IMR-90 (cell line): ENCODE results near the gene PYCARD. TPM values are rescaled to one million over a fixed set of nuclear protein-coding genes. Genes with fewer than 3 reads are reported as not detected.

Source experiments
- ATAC-seq: fragments of 200-7000 bp; cut with Tn5 transposase; 2 replicates; pipeline ENCODE4 v1.9.1; 2020; ENCODE audit warnings: low read depth, mild to moderate bottlenecking, moderate library complexity
- BruUV-seq: library from RNA; stranded (reverse); fragments of 400-500 nt; replicated peaks from 2 replicates; lab custom pipeline; 2021; lab: Mats Ljungman, UMichigan
- CTCF ChIA-PET: fragments of 300-600 bp; formaldehyde crosslinking; extraction: SDS; loops from one replicate; lab custom pipeline; 2021; ENCODE audit warnings: antibody characterized with exemption; lab: Yijun Ruan, JAX
- POLR2A ChIA-PET: fragments of 300-600 bp; sonication (Branson Sonifier 250); formaldehyde crosslinking; loops from one replicate; lab custom pipeline; 2022; ENCODE audit warnings: antibody characterized with exemption; ENCODE audit not compliant: unreplicated experiment; lab: Charles Lee
- DNase-seq: peaks from one replicate; pipeline ENCODE4 v3.0.0; 2013
- H2AFZ ChIP-seq: replicated peaks from 2 replicates; pipeline ENCODE3; 2013; ENCODE audit warnings: low read length, mild to moderate bottlenecking; ENCODE audit not compliant: poor library complexity
- H2AK5ac ChIP-seq: 2 replicates; pipeline ENCODE4 v1.6.1; 2013; ENCODE audit warnings: low read depth, low read length, inconsistent platforms
- H2AK9ac ChIP-seq: replicated peaks from 2 replicates; pipeline ENCODE3; 2013; ENCODE audit warnings: mild to moderate bottlenecking, low read depth, low read length, moderate library complexity; ENCODE audit not compliant: poor library complexity
- H2BK120ac ChIP-seq: 2 replicates; pipeline ENCODE4 v1.6.1; 2013; ENCODE audit warnings: low read depth, low read length, inconsistent platforms
- H2BK15ac ChIP-seq: 3 replicates; pipeline ENCODE4 v1.6.1; 2013; ENCODE audit warnings: low read depth, low read length, inconsistent platforms
- H2BK20ac ChIP-seq: 2 replicates; pipeline ENCODE4 v1.6.1; 2013; ENCODE audit warnings: low read depth, mild to moderate bottlenecking, inconsistent platforms, low read length, moderate library complexity
- H2BK5ac ChIP-seq: 2 replicates; pipeline ENCODE4 v1.6.1; 2013; ENCODE audit warnings: mild to moderate bottlenecking, low read depth, low read length, inconsistent platforms; ENCODE audit not compliant: poor library complexity, severe bottlenecking
- H3K14ac ChIP-seq: replicated peaks from 2 replicates; pipeline ENCODE4 v1.6.1; 2013; ENCODE audit warnings: low read depth, low read length, inconsistent platforms
- H3K18ac ChIP-seq: 2 replicates; pipeline ENCODE4 v1.6.1; 2013; ENCODE audit warnings: low read depth, low read length, control low read depth
- H3K23ac ChIP-seq: 2 replicates; pipeline ENCODE4 v1.6.1; 2013; ENCODE audit warnings: low read depth, low read length, inconsistent platforms
- H3K27ac ChIP-seq: 2 replicates; pipeline ENCODE4 v1.5.1; 2013; ENCODE audit warnings: mild to moderate bottlenecking, control low read depth, low read length; ENCODE audit not compliant: insufficient read depth
- H3K27me3 ChIP-seq: 2 replicates; pipeline ENCODE4 v1.6.1; 2013; ENCODE audit warnings: low read length; ENCODE audit not compliant: control insufficient read depth, insufficient read depth
- H3K36me3 ChIP-seq: 2 replicates; pipeline ENCODE4 v1.6.1; 2013; ENCODE audit warnings: low read length, mixed read lengths; ENCODE audit not compliant: control insufficient read depth, insufficient read depth
- H3K4ac ChIP-seq: 2 replicates; pipeline ENCODE4 v1.6.1; 2013; ENCODE audit warnings: low read depth, low read length, inconsistent platforms
- H3K4me1 ChIP-seq: 2 replicates; pipeline ENCODE4 v1.6.1; 2013; ENCODE audit warnings: low read length, mixed read lengths; ENCODE audit not compliant: control insufficient read depth, insufficient read depth
- H3K4me2 ChIP-seq: 2 replicates; pipeline ENCODE4 v1.6.1; 2013; ENCODE audit warnings: low read depth, mild to moderate bottlenecking, control low read depth, low read length, moderate library complexity
- H3K4me3 ChIP-seq: 2 replicates; pipeline ENCODE4 v1.5.1; 2013; ENCODE audit warnings: low read depth, mild to moderate bottlenecking, control low read depth, low read length, moderate library complexity; ENCODE audit not compliant: insufficient read depth
- H3K56ac ChIP-seq: 2 replicates; pipeline ENCODE4 v1.6.1; 2013; ENCODE audit warnings: low read length, inconsistent platforms; ENCODE audit not compliant: insufficient read depth; ENCODE audit errors: extremely low read depth
- H3K79me1 ChIP-seq, 2 experiments: 2 replicates each; pipeline ENCODE4 v1.6.1; 2013; ENCODE audit warnings: low read length in 2 of 2, inconsistent platforms in 1 of 2, low read depth in 1 of 2
- H3K9ac ChIP-seq: 2 replicates; pipeline ENCODE4 v1.6.1; 2013; ENCODE audit warnings: low read depth, low read length, control low read depth
- H3K9me1 ChIP-seq: 2 replicates; pipeline ENCODE4 v1.6.1; 2013; ENCODE audit warnings: low read length, inconsistent platforms; ENCODE audit not compliant: insufficient read depth
- H3K9me3 ChIP-seq: 2 replicates; pipeline ENCODE4 v1.6.1; 2013; ENCODE audit warnings: low read length; ENCODE audit not compliant: control insufficient read depth, insufficient read depth
- H4K20me1 ChIP-seq: 2 replicates; pipeline ENCODE4 v1.6.1; 2013; ENCODE audit warnings: low read length, inconsistent platforms; ENCODE audit not compliant: insufficient read depth
- H4K5ac ChIP-seq: 2 replicates; pipeline ENCODE4 v1.6.1; 2013; ENCODE audit warnings: mild to moderate bottlenecking, low read depth, low read length, control low read depth
- H4K8ac ChIP-seq, 2 experiments: 2 replicates each; pipeline ENCODE4 v1.6.1; 2013; ENCODE audit warnings: low read depth in 2 of 2, low read length in 2 of 2, control low read depth in 1 of 2, inconsistent platforms in 1 of 2
- H4K91ac ChIP-seq: 2 replicates; pipeline ENCODE4 v1.6.1; 2013; ENCODE audit warnings: low read depth, low read length, inconsistent platforms; ENCODE audit not compliant: insufficient read depth
- FOS ChIP-seq: fragments of 150-350 bp; IDR thresholded peaks from 2 replicates; pipeline ENCODE4 v1.6.1; 2016; ENCODE audit warnings: low read depth, low read length
- MAFK ChIP-seq: IDR thresholded peaks from 2 replicates; pipeline ENCODE4 v1.6.1; 2012; ENCODE audit warnings: low read depth, low read length, improper control_type of control experiment
- MAZ ChIP-seq: IDR thresholded peaks from 2 replicates; pipeline ENCODE4 v1.6.1; 2012; ENCODE audit warnings: low read depth, mild to moderate bottlenecking, low read length, improper control_type of control experiment, moderate library complexity, borderline replicate concordance
- POLR2A ChIP-seq: IDR thresholded peaks from 2 replicates; pipeline ENCODE4 v1.6.1; 2012; ENCODE audit warnings: mild to moderate bottlenecking, low read depth, low read length
- USF2 ChIP-seq: fragments of 150-350 bp; IDR thresholded peaks from 2 replicates; pipeline ENCODE4 v1.6.1; 2017; ENCODE audit warnings: mild to moderate bottlenecking, antibody characterized with exemption, low read length, low read depth
- WGBS, 2 experiments: methylation state at CpG; one replicate each; pipeline versions ENCODE4 v1.1.5 to v1.1.7; 2013; ENCODE audit warnings: missing lambda C conversion rate in 2 of 2; ENCODE audit not compliant: insufficient read length in 1 of 2; ENCODE audit errors: extremely low coverage in 2 of 2; 5-methylcytosine and 5-hydroxymethylcytosine counted together
- dilution Hi-C: fragments of 300-500 bp; cut with HindIII; formaldehyde crosslinking; loops from one replicate; pipeline ENCODE4 v1.14.3; 2018; ENCODE audit warnings: low sequenced_read_pairs; ENCODE audit not compliant: unreplicated experiment
- in situ Hi-C: fragments of 300-500 bp; cut with MboI; formaldehyde crosslinking; loops from 3 replicates; pipeline ENCODE4 v1.14.3; 2019; ENCODE audit warnings: low sequenced_read_pairs, inconsistent platforms, mixed read lengths
- intact Hi-C: fragments of 100-400 bp; cut with micrococcal nuclease; formaldehyde crosslinking; loops from 2 replicates; pipeline ENCODE4 v1.10.0; 2022
- polyA plus RNA-seq, 3 experiments: library from polyadenylated mRNA; depleted of rRNA; stranded (reverse); fragments of >200 nt; gene quantifications; 2 replicates each; pipeline ENCODE4 v1.2.3, GENCODE V29; 2012; ENCODE audit warnings: low replicate concordance in 1 of 3
- total RNA-seq: library from RNA; depleted of rRNA; stranded (reverse); fragments of >200 nt; gene quantifications from 2 replicates; pipeline ENCODE4 v1.2.3, GENCODE V29; 2012

PYCARD gene
- total and polyA plus RNA-seq, 2 of the 4 experiments (the other 2 are of a cell fraction) = 10.2 to 20.5 TPM

DNA sequence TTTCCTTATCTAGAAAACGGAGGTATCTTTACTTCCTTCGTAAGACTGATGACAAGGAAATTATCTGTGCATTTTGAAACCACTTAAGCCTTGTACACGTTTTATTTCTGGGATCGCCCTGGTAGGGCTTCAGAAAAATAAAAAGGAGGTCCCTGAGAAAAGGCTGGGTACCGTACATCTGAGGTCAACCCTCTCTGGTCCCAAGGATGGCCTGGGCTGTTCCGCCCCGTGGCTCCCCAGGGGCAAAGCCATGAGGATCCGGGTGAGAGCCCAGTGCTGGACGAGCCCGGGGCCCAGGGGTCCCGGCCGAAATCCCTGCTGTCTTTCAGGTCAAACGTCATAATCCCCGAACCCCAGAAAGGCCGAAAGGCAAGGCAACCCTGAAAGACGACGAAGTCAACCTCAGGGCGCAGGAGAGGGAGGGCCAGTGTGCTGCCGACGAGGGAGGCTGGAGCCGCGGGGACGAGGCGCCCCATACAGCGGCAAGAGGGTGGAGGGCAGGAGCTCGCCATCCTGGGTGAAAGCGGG is 23.3 kb downstream of the PYCARD start:
- H3K56ac ChIP-seq = peak overlapping the region; percentile 83; the same call in 1 of the 2 replicates
- H3K9me3 ChIP-seq = no peaks in the 10 kb centered on the region
- peak overlapping the region; percentile 74 for H3K18ac ChIP-seq
- CTCF ChIA-PET = no interaction called here
- H3K23ac ChIP-seq = peak overlapping the region; percentile 78; the same call in 1 of the 2 replicates
- H3K27ac ChIP-seq = peak overlapping the region; percentile 97
- peak overlapping the region; percentile 99 for H3K9ac ChIP-seq
- peak overlapping the region; percentile 78 for H2AK9ac ChIP-seq
- H3K4me1 ChIP-seq = peaks cover 6% of the 10 kb centered on the region; the same call in 1 of the 2 replicates
- no peaks in the 10 kb centered on the region for H3K27me3 ChIP-seq
- dilution Hi-C loops (no loop called here), intact Hi-C loops (no loop called here), in situ Hi-C loops (no loop called here)
- H4K8ac ChIP-seq = peak overlapping the region; percentile 54 to 87
- no peak for TF ChIP-seq FOS
- no peak for TF ChIP-seq MAZ
- TF ChIP-seq USF2 = no peak
- no peak for TF ChIP-seq POLR2A
- TF ChIP-seq MAFK = no peak
- peak overlapping the region; percentile 84 for H4K91ac ChIP-seq
- H2BK20ac ChIP-seq = no peak overlapping the region
- peak; percentile 2; the same call in 1 of the 2 replicates for ATAC-seq
- POLR2A ChIA-PET = interaction anchor here (0.6 to 2.0 kb wide), 6 partner anchors 13 to 77 kb away, joined by 3 to 9 read pairs (median 6); no protein-coding TSS in a partner anchor
- peaks cover 0 to 33% of the 10 kb centered on the region in 2 experiments; a peak in 2 of 4 replicates for H3K79me1 ChIP-seq
- peak overlapping the region; percentile 69 for H3K4me3 ChIP-seq
- peak overlapping the region; percentile 95 for H3K14ac ChIP-seq
- 4% methylated on average over 10 of the region's 27 CpGs; no CpG with 5 or more reads in 1 of the 2 experiments for WGBS, 2 experiments
- peak overlapping the region; percentile 91 for H2AFZ ChIP-seq
- H2BK5ac ChIP-seq = peak overlapping the region; percentile 91
- H3K4ac ChIP-seq = peak overlapping the region; percentile 91
- peaks cover 46% of the 10 kb centered on the region for H4K20me1 ChIP-seq
- peaks cover 25% of the 10 kb centered on the region for H3K36me3 ChIP-seq
- no peak for DNase-seq
- no TSS peak for BruUV-seq
- peak overlapping the region; percentile 77 for H3K4me2 ChIP-seq
- H3K9me1 ChIP-seq = peaks cover 7% of the 10 kb centered on the region; the same call in 1 of the 2 replicates
- H4K5ac ChIP-seq = peak overlapping the region; percentile 74
- peak overlapping the region; percentile 59; the same call in 1 of the 2 replicates for H2BK120ac ChIP-seq
- H2BK15ac ChIP-seq = no peak overlapping the region
- H2AK5ac ChIP-seq = peak overlapping the region; percentile 68
